Forelimb muscle (tissue), 1 donor: ENCODE results near the gene GLRX2. TPM values are rescaled to one million over a fixed set of nuclear protein-coding genes. Genes with fewer than 3 reads are reported as not detected.

Experiments used
- DNase-seq: peaks from one replicate; pipeline ENCODE4 v3.0.0-alpha.2; 2013; ENCODE audit warnings: low read depth
- polyA plus RNA-seq: library from polyadenylated mRNA; unstranded; fragments of 120-200 nt; gene quantifications from one replicate; pipeline ENCODE4 v1.2.1, GENCODE V29; 2013; ENCODE audit not compliant: insufficient read length

Gene GLRX2
- polyA plus RNA-seq, 1 donor: 15.5 TPM

DNA sequence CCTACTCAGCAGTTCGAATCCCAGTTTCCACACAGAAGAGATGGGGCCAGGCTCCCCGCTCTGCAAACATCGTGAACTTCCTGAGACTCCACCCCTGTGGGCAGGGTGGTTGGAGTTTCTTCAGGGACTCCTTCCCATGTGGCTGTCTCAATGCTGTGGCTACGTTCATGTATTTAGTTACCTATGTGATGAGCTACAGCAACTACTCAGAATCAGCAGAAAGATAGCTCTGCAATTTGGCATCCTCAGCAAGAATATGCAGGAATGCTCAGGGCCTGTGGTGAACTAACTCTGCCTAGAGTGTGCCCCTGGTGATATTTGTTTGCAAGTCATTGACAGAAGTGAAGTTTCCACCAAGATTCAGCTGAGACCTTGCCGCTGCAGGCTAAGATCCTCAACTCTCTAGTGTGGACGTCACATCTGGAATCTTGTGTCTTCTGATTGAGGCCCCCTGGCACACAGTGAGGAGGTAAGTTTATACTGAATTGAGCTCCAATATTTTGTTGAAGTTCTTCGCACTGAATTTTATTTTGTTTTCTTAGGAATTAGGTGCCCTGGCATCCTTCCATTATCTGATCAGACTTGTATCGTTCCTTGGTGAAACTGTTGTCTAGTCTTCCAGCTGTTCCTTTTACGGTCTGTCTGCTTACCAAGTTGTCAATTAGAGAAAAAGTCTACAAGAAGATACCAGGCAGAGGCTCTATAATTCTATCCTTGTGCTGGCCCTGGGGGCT is 8.2 kb upstream of the GLRX2 start:
- no peak for DNase-seq

DNA sequence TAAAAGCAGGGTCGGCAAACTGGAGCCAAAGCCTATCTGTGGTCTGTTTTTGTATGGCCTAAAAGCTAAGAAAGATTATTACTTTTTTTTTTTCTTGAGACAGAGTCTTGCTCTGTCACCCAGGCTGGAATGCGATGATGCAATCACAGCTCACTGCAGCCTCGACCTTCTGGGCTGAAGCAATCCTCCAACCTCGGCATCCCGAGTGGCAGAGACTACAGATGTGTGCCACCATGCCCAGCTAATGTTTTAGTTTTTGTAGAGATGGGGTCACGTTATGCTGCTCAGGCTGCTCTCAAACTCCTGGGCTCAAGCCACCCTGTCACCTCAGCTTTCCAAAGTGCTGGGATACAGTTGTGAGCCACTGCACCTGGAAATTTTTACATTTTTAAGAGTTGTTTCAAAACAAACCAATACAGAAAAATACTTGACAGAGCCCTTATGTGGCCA is 6.5 kb upstream of the GLRX2 start:
- DNase-seq: no peak

DNA sequence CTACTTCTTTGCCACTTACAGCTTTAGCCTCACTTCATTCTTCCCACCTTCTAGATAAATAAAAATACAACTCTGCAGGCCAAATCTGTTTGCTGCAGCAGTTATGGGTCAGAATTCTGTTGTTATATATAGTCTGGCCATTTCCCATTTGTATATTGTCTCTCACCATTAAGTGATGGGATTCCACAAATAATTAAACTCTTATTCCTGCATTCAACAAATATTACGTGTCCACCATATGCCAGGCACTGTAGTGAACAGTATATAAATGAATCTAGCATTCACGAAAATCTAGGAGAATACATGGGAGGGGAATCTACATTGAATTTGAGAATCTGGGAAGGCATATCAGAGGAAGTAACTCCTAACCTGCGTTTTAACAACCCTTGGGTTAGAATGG is 5.7 kb upstream of the GLRX2 start:
- no peak for DNase-seq

DNA sequence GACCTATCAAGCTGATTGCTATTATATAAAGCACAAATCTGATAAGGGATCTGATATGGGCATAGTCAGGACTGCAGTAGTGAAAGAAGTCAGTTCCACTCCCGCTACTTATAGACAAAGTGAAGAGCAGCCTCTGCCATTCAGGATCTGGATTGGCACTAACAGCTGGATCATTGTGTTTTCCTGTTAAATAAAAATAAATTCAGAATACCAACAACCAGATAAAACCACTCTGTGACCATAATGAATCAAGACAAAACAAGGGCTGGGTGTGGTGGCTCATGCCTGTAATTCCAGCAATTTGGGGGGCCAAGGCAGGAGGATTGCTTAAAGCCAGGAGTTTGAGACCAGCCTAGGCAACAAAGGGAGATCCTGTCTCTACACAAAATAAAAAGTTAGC is 5.0 kb upstream of the GLRX2 start:
- DNase-seq: no peak

DNA sequence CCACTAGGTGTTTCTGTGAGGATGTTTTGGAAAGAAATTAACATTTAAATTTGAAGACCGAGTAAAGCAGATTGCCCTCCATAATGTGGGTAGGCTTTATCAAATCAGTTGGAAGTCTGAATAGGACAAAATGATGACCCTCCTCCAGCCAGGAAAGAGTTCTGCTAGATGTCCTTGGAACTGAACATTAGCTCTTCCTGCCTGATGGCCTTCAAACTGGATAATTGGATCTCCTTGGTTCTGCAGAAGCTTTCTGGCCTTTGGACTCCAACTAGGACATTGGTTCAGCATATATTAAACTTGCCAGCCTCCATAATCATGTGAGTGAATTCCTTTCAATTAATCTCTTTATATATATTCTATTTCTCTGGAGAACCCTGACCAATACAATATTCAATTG is 4.4 kb upstream of the GLRX2 start:
- DNase-seq: no peak

DNA sequence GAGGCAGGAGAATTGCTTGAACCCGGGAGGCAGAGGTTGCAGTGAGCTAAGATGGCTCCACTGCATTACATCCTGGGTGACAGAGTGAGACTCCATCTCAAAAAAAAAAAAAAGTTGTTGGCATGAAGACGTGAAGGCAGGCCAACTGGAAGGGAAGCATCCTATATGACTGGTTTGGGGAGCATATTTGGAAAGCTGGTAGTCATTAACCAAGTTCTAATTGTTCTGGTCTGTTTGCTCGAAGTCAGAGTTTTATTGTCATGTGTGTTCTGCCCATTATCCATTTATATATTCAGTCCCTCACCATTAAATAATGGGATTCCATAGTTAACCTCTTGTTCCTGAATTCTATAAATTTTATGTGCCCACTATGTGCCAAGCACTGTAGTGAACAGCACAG is 3.3 kb upstream of the GLRX2 start:
- no peak for DNase-seq

GRCh38 chr1:193105821-193106177 is 585 bp upstream of the GLRX2 start:
- no peak for DNase-seq

DNA sequence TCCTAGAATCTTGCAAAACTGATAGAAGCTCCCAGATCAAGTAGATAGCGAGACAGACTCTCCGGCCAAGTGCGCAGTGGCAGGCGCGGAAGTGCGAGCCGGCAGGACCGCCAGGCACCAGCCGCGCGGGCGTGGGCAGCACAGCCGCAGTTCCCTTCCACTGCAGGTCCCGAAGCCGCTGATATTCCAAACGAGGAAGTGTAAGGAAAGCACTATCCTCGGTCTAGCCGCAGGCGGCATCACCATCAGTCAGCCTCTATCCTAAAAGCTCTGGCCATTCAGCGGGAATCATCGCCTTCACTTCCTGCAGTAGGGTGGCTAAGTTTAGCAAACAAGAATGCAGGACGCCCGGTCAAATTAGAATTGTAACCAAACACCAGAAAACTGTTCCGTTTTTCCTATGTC is 710 bp downstream of the GLRX2 start:
- DNase-seq: no peak

DNA sequence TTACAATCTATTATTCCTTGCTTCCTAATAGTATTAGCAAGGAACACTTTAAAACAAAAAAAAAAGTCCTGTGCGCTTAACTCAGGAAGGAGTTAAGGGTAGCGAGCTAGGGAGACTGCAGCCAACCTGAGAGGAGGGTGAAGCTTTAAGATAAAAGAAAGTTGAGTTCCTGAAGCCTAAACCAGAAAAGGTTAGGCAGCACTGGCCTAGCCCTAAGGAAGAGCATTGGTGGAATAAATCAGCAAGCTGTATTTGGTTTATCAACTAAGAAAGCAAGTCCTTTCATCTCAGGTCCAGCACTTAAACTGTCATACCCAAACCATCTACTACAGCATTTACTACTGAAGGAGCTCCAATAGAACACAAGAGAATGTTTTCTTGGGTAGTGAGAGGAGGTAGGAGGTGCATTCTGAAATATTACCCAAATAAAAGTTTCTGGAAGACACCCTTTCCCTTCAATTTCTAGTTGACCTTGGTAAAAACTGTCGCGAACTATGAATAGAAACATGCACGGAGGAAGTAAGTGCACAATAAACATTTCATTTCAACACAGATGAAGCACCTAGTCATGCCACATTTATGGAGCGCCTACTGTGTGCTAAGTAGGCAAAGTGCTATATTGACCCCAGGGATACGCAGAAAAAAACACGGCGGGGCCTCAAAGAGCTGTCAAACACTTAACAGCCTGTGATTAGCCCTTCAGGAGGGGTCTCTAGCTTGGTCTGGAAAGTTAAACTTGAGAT is 1.3 kb downstream of the GLRX2 start:
- DNase-seq: no peak

GRCh38 chr1:193102662-193103061 is 2.6 kb downstream of the GLRX2 start:
- DNase-seq: no peak

DNA sequence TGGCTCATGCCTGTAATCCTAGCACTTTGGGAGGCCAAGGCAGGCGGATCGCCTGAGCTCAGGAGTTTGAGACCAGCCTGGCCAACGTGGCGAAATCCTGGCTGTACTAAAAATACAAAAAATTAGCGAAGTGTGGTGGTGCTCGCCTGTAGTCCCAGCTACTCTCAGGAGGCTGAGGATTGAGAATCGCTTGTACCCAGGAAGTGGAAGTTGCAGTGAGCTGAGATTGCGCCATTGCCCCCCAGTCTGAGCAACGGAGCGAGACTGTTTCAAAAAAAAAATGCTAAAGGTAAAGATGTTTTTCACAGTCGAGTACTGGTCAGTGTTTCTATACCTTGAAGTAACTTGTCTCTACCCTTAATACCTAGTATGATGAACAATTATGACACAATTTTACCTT is 11.1 kb downstream of the GLRX2 start:
- DNase-seq: no peak

DNA sequence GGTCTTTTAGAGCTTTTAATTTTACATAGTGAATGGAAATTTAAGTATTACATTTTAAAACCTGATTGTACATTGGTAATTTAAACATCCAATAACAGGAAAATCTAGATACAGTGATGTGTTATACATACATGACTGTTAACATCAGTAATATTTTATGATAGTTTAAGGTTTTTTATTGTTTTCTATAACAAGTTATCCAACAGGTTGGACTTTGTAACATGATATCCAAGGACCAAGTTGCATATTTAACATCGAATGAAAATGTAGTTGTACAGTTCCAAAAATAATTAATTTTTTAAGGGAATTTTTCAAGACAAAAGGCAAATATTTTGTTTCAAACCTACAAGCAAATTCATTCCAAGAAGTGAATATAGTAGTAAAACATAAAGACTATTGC is 14.3 kb downstream of the GLRX2 start:
- DNase-seq: no peak

DNA sequence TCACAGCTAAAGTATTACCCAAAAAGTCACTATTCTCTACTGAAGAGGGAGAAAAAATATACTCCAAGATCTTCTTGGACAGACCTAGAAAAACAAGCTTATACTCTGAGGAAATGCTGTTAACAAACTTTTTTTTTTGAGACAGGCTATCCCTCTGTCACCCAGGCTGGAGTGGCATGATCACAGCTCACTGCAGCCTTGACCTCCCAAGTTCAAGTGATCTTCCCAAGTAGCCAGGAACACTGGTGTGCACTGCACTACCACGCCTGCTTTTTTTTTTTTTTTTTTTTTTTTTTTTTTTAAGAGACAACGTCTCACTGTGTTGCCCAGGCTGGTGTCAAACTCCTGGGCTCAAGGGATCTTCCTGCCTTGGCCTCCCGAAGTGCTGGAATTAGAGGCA is 17.3 kb downstream of the GLRX2 start:
- no peak for DNase-seq

DNA sequence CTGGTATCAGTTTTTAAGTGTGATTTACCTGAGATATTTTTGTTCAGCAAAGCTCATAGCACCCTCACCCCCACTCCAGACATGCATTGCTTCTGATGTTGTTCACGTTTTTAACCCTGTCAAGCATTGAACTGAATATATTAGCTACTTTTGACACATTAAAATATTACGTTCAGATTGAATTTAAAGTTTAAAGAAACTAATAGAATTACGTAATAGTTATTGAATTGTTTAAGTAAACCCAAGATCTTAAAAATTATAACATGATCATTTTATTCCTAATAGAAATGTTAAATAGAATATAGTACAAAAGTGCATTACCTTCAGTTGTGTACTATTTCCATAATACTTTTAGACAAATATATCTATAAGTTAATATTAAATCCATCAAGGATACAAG is 18.9 kb downstream of the GLRX2 start:
- DNase-seq: no peak

GRCh38 chr1:193085263-193085662 is 20.0 kb downstream of the GLRX2 start:
- no peak for DNase-seq

DNA sequence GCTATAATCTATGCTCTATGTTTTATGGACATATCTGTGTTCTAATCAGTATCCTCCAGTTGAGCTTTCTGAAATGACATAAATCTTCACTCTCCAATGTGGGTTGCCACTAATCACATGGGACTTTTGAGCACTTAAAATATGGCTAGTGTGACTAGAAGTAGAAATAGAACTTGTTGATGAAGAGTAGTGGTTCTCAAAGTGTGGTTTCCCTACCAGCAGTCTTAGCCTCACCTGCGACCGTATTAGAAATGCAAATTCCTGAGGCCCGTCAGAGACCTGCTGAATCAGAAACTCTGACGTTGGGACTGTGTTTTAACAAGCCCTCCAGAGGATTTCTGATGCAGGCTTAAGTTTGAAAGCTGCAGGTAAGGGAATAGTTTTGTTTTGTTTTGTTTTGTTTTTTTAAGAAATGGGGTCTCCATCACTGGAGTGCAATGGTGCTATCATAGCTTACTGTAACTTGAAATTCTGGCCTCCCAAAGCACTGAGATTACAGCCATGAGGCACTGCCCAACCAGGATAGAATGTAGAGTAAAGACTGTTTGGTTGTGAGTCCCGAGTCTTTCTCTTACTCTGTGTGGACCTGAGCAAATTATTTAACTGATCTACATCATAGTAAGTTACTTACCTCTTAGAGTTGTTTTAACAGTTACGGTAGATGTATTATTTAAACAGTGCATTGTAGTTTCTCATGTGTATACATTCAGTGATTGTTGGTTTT is 21.7 kb downstream of the GLRX2 start:
- no peak for DNase-seq

GRCh38 chr1:193079187-193079586 is 26.0 kb downstream of the GLRX2 start:
- DNase-seq: no peak

DNA sequence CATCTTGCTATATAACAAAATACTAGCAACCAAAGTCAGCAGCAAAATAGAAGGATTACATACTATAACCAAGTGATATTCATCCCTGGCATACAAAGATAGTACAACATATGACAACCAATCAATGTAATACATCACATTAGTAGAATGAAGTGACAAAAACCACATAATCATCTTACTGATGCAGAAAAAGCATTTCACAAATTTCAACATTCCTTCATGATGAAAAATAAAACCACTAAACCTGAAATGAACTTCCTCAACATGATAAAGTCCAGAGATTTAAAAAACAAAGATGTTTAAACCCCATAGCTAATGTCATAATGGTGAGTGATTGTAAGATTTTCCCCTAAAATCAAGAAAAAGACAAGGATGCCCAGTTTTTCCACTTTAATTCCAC is 27.2 kb downstream of the GLRX2 start:
- DNase-seq: no peak

DNA sequence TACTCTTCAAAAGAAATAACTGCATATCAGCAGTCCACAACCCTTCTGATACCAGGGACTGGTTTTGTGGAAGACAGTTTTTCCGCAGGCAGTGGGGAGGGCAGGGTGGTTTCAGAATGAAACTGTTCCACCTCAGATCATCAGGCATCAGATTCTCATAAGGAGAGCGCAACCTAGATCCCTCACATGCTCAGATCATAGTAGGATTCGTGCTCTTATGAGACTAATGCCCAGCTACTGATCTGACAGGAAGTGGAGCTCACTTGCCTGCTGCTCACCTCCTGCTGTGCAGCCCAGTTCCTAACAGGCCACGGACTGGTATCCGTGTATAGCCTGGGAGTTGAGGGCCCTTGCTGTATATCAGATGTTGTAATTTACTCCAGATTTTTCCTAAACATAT is 34.3 kb downstream of the GLRX2 start:
- DNase-seq: no peak

GRCh38 chr1:193070386-193070753 is 34.8 kb downstream of the GLRX2 start:
- no peak for DNase-seq

DNA sequence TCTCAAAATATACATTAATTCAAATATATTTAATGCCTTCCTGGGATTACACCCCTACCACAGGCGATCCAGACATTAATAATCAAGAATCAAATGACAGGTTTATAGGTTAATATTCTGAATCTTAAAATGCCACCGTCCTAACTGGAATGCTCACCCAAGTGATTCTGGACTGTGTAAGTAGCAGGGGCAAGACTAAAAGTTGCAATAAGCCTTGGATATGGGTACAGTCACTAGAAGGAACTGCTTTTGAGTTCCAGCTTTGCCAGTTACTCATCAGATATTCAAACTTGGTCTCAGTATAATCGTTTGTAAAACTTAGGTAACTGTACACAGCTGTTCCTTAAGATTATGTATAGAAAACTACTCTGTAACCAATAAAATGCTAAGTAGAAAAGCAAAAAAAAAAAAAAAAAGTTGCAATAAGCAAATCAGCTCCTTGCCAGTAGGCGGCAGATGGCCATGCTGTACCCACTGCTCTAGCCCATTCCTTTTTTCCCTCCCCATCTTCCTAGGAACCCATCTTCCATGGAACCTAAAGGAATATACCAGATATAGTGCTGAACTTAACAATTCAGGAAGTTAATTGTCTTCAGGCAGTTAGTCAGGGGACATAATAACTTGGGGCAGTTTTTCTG is 35.3 kb downstream of the GLRX2 start:
- DNase-seq: no peak

- DNase-seq: no peak
Measured at GRCh38 chr1:193068013-193068412, 37.2 kb downstream of the GLRX2 start.
